Activated CD8-positive, alpha-beta T cell treated with anti-CD3 and anti-CD28 coated beads for 36 hours (primary cell): ENCODE data around the gene STK11. TPM values are rescaled to one million over a fixed set of nuclear protein-coding genes. Genes with fewer than 3 reads are reported as not detected.

Source experiments
- ATAC-seq: fragments of 200-7000 bp; cut with Tn5 transposase; one replicate; pipeline ENCODE4 v1.10.0; 2021; ENCODE audit warnings: mild to moderate bottlenecking, moderate library complexity
- CTCF ChIA-PET: fragments of 350-600 bp; sonication (Branson Sonifier 250); formaldehyde crosslinking; loops from one replicate; lab custom pipeline; 2021; ENCODE audit warnings: antibody characterized with exemption; lab: Charles Lee
- POLR2A ChIA-PET: fragments of 350-600 bp; sonication (Branson Sonifier 250); formaldehyde crosslinking; loops from one replicate; lab custom pipeline; 2021; ENCODE audit warnings: antibody characterized with exemption; lab: Charles Lee
- DNase-seq: peaks from one replicate; pipeline ENCODE4 v3.0.0-alpha.2; 2020
- H3K27ac Mint-ChIP-seq: one replicate; pipeline ENCODE4 v1.8.0; 2021; ENCODE audit warnings: mild to moderate bottlenecking, mixed read lengths
- H3K27me3 Mint-ChIP-seq: one replicate; pipeline ENCODE4 v1.8.0; 2021; ENCODE audit warnings: mixed read lengths
- H3K36me3 Mint-ChIP-seq: one replicate; pipeline ENCODE4 v1.8.0; 2021; ENCODE audit warnings: low read depth, mixed read lengths
- H3K4me1 Mint-ChIP-seq: one replicate; pipeline ENCODE4 v1.8.0; 2021; ENCODE audit warnings: low read depth, mixed read lengths
- H3K4me3 Mint-ChIP-seq: one replicate; pipeline ENCODE4 v1.8.0; 2021; ENCODE audit warnings: mild to moderate bottlenecking, moderate library complexity, mixed read lengths
- H3K9me3 Mint-ChIP-seq: one replicate; pipeline ENCODE4 v1.8.0; 2021; ENCODE audit warnings: mixed read lengths
- intact Hi-C: fragments of 100-400 bp; cut with micrococcal nuclease; formaldehyde crosslinking; loops from one replicate; pipeline ENCODE4 v1.10.0; 2022
- total RNA-seq, 2 experiments: library from RNA; stranded (reverse); gene quantifications; one replicate each; pipeline ENCODE4 v1.2.3, GENCODE V29; 2021
- TF ChIP-seq, protein P1 (sequence below): fragments of 200-600 bp; IDR thresholded peaks from one replicate; pipeline ENCODE4 v1.8.0; 2022; ENCODE audit warnings: antibody characterized with exemption, mild to moderate bottlenecking

STK11 gene
- total RNA-seq, 2 experiments from 2014 or later, result 55.1 to 58.0 TPM

DNA sequence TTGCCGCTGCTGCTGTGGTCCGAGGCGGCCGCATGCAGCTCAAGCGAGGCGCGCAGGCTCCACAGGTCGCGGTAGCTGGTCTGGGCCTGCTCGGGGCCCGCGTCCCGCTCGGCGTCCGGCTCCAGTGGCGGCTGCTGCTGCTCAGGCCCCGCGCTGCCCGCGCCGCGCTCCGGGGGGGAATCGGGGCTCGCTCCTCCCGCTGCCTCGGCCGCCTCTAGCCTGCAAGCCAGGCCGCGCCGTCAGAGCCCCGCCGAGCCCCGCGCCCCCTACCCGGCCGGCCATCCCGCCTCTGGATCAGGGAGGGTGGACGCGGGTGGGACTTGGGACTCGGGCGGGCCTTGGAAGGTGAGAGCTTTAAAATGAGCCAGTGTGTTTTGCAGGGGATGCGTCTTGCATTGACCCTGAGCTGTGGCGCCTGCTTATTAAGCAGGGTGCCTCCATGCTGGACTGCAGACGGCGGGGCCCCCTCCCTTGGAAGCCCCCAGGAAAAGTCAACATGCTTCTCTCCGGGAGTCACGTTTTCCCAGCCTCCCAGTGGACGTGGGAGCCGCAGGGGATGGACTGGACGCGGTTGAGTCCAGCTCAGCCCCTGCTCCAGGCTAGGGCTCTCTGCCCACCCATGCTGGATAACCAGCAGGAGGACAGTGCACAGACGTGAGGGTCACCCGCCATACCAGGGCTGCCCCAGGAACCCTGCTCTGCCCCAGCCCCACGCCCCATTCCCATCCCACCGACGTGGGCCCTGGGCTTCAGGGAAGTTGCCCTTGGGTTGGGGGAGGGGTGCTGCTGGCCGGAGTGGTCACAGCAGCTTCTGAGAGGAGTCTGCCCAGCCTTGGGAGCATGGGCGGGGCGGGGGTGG is 24.6 kb downstream of the STK11 start:
- CTCF ChIA-PET, result no interaction called here
- H3K9me3 Mint-ChIP-seq, result no peaks in the 10 kb centered on the region
- ATAC-seq (no peak), DNase-seq (no peak)
- H3K27me3 Mint-ChIP-seq, result no peaks in the 10 kb centered on the region
- TF ChIP-seq, protein P1, sequence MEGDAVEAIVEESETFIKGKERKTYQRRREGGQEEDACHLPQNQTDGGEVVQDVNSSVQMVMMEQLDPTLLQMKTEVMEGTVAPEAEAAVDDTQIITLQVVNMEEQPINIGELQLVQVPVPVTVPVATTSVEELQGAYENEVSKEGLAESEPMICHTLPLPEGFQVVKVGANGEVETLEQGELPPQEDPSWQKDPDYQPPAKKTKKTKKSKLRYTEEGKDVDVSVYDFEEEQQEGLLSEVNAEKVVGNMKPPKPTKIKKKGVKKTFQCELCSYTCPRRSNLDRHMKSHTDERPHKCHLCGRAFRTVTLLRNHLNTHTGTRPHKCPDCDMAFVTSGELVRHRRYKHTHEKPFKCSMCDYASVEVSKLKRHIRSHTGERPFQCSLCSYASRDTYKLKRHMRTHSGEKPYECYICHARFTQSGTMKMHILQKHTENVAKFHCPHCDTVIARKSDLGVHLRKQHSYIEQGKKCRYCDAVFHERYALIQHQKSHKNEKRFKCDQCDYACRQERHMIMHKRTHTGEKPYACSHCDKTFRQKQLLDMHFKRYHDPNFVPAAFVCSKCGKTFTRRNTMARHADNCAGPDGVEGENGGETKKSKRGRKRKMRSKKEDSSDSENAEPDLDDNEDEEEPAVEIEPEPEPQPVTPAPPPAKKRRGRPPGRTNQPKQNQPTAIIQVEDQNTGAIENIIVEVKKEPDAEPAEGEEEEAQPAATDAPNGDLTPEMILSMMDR, result no peak
- peaks cover 2% of the 10 kb centered on the region for H3K36me3 Mint-ChIP-seq
- intact Hi-C loops, result no loop called here
- no peaks in the 10 kb centered on the region for H3K4me1 Mint-ChIP-seq
- H3K4me3 Mint-ChIP-seq, result no peak overlapping the region
- no peak overlapping the region for H3K27ac Mint-ChIP-seq
- POLR2A ChIA-PET, result interaction anchor here (0.8 kb wide), 1 partner anchor 15 kb away, joined by 3 read pairs; no protein-coding TSS in a partner anchor

DNA sequence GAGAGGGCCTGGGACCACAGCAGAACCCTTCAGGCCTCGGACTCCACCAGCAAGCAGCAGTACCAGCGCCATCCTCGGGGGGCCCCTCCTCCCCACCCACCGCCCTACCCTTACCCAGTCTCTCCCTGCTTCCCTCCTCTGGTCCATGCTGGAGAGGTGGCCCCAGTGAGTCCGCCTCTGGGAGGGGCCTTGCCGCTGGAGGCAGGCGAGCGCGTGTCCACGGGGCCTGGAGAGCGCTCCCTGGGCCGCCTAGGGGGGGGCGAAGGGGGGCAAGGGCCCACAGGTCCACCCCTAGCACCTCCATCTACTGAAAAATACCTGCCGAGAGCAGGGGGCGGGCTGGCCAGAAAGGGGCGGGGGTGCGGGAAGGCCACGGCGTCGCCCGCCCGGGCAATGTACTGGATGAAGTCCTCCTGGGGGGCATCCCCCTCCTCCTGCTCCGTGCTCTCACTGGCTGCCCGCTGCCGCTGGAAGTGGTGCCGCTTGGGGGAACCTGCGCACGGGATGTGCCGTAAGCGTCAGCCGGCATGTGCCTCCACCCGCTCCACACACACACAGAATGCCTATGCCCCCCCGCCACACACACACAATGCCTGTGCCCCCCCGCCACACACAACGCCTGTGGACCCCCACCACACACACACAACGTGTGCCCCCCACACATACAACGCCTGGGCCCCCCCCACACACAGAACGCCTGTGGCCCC is 25.4 kb downstream of the STK11 start:
- Mint-ChIP-seq H3K36me3 (peaks cover 2% of the 10 kb centered on the region), H3K27me3 (no peaks in the 10 kb centered on the region), H3K27ac (no peak overlapping the region), H3K4me1 (no peaks in the 10 kb centered on the region), H3K9me3 (no peaks in the 10 kb centered on the region), H3K4me3 (no peak overlapping the region)
- no peak for DNase-seq
- POLR2A ChIA-PET, result no interaction called here
- TF ChIP-seq, protein P1, result no peak
- peak; percentile 21 for ATAC-seq
- intact Hi-C loops, result no loop called here
- CTCF ChIA-PET, result no interaction called here

DNA sequence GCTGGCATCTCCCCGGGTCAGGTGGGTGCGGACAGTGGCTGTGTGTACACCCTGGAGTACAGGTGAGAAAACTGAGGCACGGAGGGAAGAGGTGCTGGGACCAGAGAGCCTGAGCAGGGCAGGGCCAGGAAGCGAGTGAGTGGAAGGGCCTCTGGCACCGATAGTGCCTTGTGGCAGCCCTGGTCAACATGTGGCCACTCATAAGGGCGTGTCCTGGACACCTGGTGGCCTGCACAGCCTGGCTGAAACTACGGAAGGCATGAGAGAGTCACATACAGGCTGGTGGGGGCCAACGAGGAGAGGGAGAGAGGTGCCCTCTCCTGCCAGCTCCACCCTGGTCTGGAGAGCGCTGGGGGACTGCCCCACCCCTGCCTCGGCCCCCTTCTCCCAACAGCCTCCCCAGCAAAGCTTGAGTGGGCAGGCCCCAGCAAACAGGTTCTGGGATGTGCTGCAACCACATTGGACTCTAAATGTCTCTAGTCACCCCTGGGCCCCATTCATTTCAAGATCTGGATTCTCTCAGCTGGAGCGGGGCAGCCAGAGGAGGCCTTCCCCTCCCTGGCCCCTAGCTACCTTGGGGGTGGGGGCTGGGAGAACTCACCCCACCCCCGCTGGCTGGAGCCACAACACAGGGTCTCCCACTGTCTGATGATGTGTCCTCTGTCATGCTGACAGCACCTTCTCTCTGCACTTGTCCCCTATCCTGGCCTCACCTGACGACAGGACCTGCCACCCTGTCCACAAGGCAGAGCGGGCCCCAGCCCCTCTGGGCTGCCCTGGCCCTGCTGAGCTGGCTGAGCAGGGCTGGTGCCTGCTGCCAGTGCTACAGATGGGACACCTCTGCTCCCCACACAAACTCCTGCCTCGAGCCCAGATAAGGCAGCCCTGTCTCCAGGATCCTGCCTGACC is 26.4 kb downstream of the STK11 start:
- intact Hi-C loops, result no loop called here
- no peak overlapping the region for H3K27ac Mint-ChIP-seq
- ChIA-PET POLR2A (interaction anchor here (1.0 kb wide), 1 partner anchor 13 kb away, joined by 3 read pairs; no protein-coding TSS in a partner anchor), CTCF (interaction anchor here (0.9 to 1.2 kb wide), 3 partner anchors 9 to 118 kb away, joined by 3 to 7 read pairs (median 3); no protein-coding TSS in a partner anchor)
- TF ChIP-seq, protein P1, result no peak
- H3K27me3 Mint-ChIP-seq, result no peaks in the 10 kb centered on the region
- ATAC-seq (no peak), DNase-seq (no peak)
- no peaks in the 10 kb centered on the region for H3K9me3 Mint-ChIP-seq
- no peak overlapping the region for H3K4me3 Mint-ChIP-seq
- peaks cover 2% of the 10 kb centered on the region for H3K36me3 Mint-ChIP-seq
- no peaks in the 10 kb centered on the region for H3K4me1 Mint-ChIP-seq

DNA sequence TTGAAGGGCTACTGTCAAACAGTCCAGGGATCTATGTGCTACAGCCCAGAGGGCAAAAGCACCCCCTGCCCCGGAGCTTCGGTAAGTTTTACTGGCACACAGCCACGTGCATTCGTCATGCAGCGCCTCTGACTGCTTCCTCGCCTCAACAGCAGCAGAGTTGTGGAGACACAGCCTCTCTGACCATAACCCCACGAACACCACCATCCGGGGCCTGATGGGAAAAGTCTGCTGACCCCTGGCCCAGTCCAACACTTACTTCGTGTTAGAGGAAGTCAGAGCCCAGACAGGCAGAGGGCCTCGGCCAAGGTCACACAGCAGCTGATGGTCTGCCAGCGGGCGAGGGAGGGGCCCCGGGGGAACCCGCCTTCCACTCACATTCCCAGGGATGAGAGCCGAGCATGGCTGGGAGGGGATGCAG is 27.1 kb downstream of the STK11 start:
- DNase-seq (no peak), ATAC-seq (no peak)
- H3K27ac Mint-ChIP-seq, result no peak overlapping the region
- H3K36me3 Mint-ChIP-seq, result peaks cover 2% of the 10 kb centered on the region
- ChIA-PET POLR2A (interaction anchor here (1.0 kb wide), 1 partner anchor 12 kb away, joined by 3 read pairs; no protein-coding TSS in a partner anchor), CTCF (interaction anchor here (1.0 to 1.2 kb wide), 2 partner anchors 20 to 119 kb away, joined by 3 to 7 read pairs; no protein-coding TSS in a partner anchor)
- TF ChIP-seq, protein P1, result no peak
- intact Hi-C loops, result no loop called here
- H3K4me1 Mint-ChIP-seq, result no peaks in the 10 kb centered on the region
- no peaks in the 10 kb centered on the region for H3K27me3 Mint-ChIP-seq
- H3K4me3 Mint-ChIP-seq, result no peak overlapping the region
- H3K9me3 Mint-ChIP-seq, result no peaks in the 10 kb centered on the region
